Gastrocnemius medialis (tissue), 4 donors: ENCODE data around the gene MEIS1. TPM values are rescaled to one million over a fixed set of nuclear protein-coding genes. Genes with fewer than 3 reads are reported as not detected.

Experiments used
- ATAC-seq, 2 donors: fragments of 150-250 bp; one replicate each; pipeline ENCODE4 v1.9.1; 2016
- DNase-seq, 2 donors: peaks; one replicate each; pipeline ENCODE4 v3.0.0-alpha.2; 2019
- H3K27ac ChIP-seq, 4 donors: fragments of 200-600 bp; sonication (generic); 1 replicate in 1 of 4; 2 replicates in 3 of 4; pipeline ENCODE4 v1.5.1; 2016 to 2018; ENCODE audit warnings: mild to moderate bottlenecking in 2 of 4, moderate library complexity in 1 of 4
- H3K27me3 ChIP-seq, 3 donors: fragments of 200-600 bp; sonication (generic) in 2 of 3; 1 replicate in 1 of 3; 2 replicates in 2 of 3; pipeline versions ENCODE4 v1.5.1 to v1.6.0; 2016 to 2019; ENCODE audit warnings: mild to moderate bottlenecking in 1 of 3, moderate library complexity in 1 of 3
- H3K36me3 ChIP-seq, 2 donors: fragments of 200-600 bp; sonication (generic) in 1 of 2; one replicate each; pipeline ENCODE4 v1.5.1; 2017 to 2018
- H3K4me1 ChIP-seq, 2 donors: fragments of 200-600 bp; sonication (generic) in 1 of 2; one replicate each; pipeline ENCODE4 v1.5.1; 2016 to 2017; ENCODE audit warnings: mild to moderate bottlenecking in 2 of 2
- H3K4me3 ChIP-seq, 4 donors: fragments of 200-600 bp; sonication (generic) in 3 of 4; 1 replicate in 1 of 4; 2 replicates in 3 of 4; pipeline ENCODE4 v1.5.1; 2016 to 2019; ENCODE audit warnings: mild to moderate bottlenecking in 2 of 4
- H3K9me3 ChIP-seq, 3 donors: fragments of 200-600 bp; sonication (generic) in 2 of 3; 1 replicate in 1 of 3; 2 replicates in 2 of 3; pipeline ENCODE4 v1.5.1; 2016 to 2019
- CTCF ChIP-seq, 5 experiments: fragments of 450-650 bp in 3 of 5; fragments of 200-600 bp in 2 of 5; sonication (generic) in 2 of 5; IDR thresholded peaks in 4 of 5; conservative IDR thresholded peaks in 1 of 5; 1 replicate in 4 of 5; 2 replicates in 1 of 5; pipeline ENCODE4 v1.5.1; 2016 to 2019; ENCODE audit warnings: antibody characterized with exemption in 5 of 5, mild to moderate bottlenecking in 3 of 5, moderate library complexity in 3 of 5
- POLR2A ChIP-seq, 2 donors: fragments of 450-650 bp; IDR thresholded peaks; one replicate each; pipeline ENCODE4 v1.6.1; 2017; ENCODE audit warnings: antibody characterized with exemption in 2 of 2, mild to moderate bottlenecking in 2 of 2, moderate library complexity in 2 of 2
- in situ Hi-C, 4 donors: fragments of 200-750 bp; cut with MboI; loops; one replicate each; pipeline versions ENCODE4 v1.15.0 to v1.8.0; 2017; ENCODE audit warnings: low sequenced_read_pairs in 4 of 4
- intact Hi-C: fragments of 100-400 bp; cut with DNase I; formaldehyde crosslinking; loops from one replicate; pipeline ENCODE4 v1.15.1; 2023; ENCODE audit warnings: low total_unique reads
- total RNA-seq, 4 donors: library from RNA; depleted of rRNA; stranded (reverse); fragments of >200 nt; gene quantifications; one replicate each; pipeline versions ENCODE4 v1.1.0 to v1.2.3, GENCODE V29; 2016

The MEIS1 gene
- total RNA-seq, 4 donors from 2014 or later, result 1.3 to 8.2 (median 2.0) TPM

GRCh38 chr2:66528974-66529724 lies 94.2 kb downstream of the MEIS1 start:
- Histone ChIP-seq H3K27ac (no peak overlapping the region), H3K36me3 (no peaks in the 10 kb centered on the region), H3K4me1 (no peaks in the 10 kb centered on the region), H3K27me3 (no peaks in the 10 kb centered on the region), H3K9me3 (no peaks in the 10 kb centered on the region), H3K4me3 (no peak overlapping the region)
- no peak for TF ChIP-seq CTCF (IDR thresholded peaks at IDR 0.05 in 4 of 5, conservative IDR thresholded peaks at IDR 0.05 in 1 of 5)
- no peak for TF ChIP-seq POLR2A (IDR thresholded peaks at IDR 0.05)
- in situ Hi-C loops, result no loop called here
- intact Hi-C loops, result no loop called here
- DNase-seq, result no peak
- no peak for ATAC-seq

GRCh38 chr2:66530651-66531050 lies 95.7 kb downstream of the MEIS1 start:
- no peak for TF ChIP-seq CTCF (IDR thresholded peaks at IDR 0.05 in 4 of 5, conservative IDR thresholded peaks at IDR 0.05 in 1 of 5)
- TF ChIP-seq POLR2A (IDR thresholded peaks at IDR 0.05), result no peak
- Histone ChIP-seq H3K4me1 (no peaks in the 10 kb centered on the region), H3K36me3 (no peaks in the 10 kb centered on the region), H3K27me3 (no peaks in the 10 kb centered on the region), H3K27ac (no peak overlapping the region), H3K4me3 (no peak overlapping the region), H3K9me3 (no peaks in the 10 kb centered on the region)
- intact Hi-C loops (no loop called here), in situ Hi-C loops (no loop called here)
- no peak for DNase-seq
- no peak for ATAC-seq

- Histone ChIP-seq H3K27me3 (no peaks in the 10 kb centered on the region), H3K9me3 (no peaks in the 10 kb centered on the region), H3K27ac (no peak overlapping the region), H3K36me3 (no peaks in the 10 kb centered on the region), H3K4me3 (no peak overlapping the region), H3K4me1 (no peaks in the 10 kb centered on the region)
- in situ Hi-C loops (no loop called here), intact Hi-C loops (no loop called here)
- ATAC-seq, result no peak
- TF ChIP-seq POLR2A (IDR thresholded peaks at IDR 0.05), result no peak
- no peak for TF ChIP-seq CTCF (IDR thresholded peaks at IDR 0.05 in 4 of 5, conservative IDR thresholded peaks at IDR 0.05 in 1 of 5)
- DNase-seq, result no peak
Observed at GRCh38 chr2:66531155-66531554, 96.2 kb downstream of the MEIS1 start.

GRCh38 chr2:66531567-66531966 lies 96.6 kb downstream of the MEIS1 start:
- in situ Hi-C loops, result no loop called here
- ATAC-seq (no peak), DNase-seq (no peak)
- TF ChIP-seq CTCF (IDR thresholded peaks at IDR 0.05 in 4 of 5, conservative IDR thresholded peaks at IDR 0.05 in 1 of 5) (no peak), POLR2A (IDR thresholded peaks at IDR 0.05) (no peak)
- no peaks in the 10 kb centered on the region for H3K27me3 ChIP-seq
- no peaks in the 10 kb centered on the region for H3K36me3 ChIP-seq
- H3K4me1 ChIP-seq, result no peaks in the 10 kb centered on the region
- H3K27ac ChIP-seq, result no peak overlapping the region
- no peak overlapping the region for H3K4me3 ChIP-seq
- no peaks in the 10 kb centered on the region for H3K9me3 ChIP-seq
- intact Hi-C loops, result no loop called here
